Retinal pigment epithelial cell (primary cell): Measurements from ENCODE around the gene TMPO.

Experiments
- DNase-seq: peaks from one replicate; pipeline ENCODE4 v3.0.0-alpha.2; 2010; ENCODE audit warnings: low read depth
- H3K4me3 ChIP-seq: 2 replicates; pipeline ENCODE4 v1.5.1; 2011; ENCODE audit warnings: mild to moderate bottlenecking, low read length, control low read depth, moderate library complexity
- CTCF ChIP-seq: conservative IDR thresholded peaks from 2 replicates; pipeline ENCODE4 v1.5.1; 2011; ENCODE audit warnings: low read depth, low read length, control low read depth, inconsistent platforms

TMPO gene

GRCh38 chr12:98514982-98515286 lies 456 bp upstream of the TMPO start:
- no peak for TF ChIP-seq CTCF
- no peak for DNase-seq
- peak overlapping the region; percentile 78 for H3K4me3 ChIP-seq

GRCh38 chr12:98516111-98516873 lies 902 bp downstream of the TMPO start:
- peak; percentile 67 for TF ChIP-seq CTCF
- H3K4me3 ChIP-seq: peak overlapping the region; percentile 78
- DNase-seq: peak; percentile 34

- no peak for TF ChIP-seq CTCF
- no peak overlapping the region for H3K4me3 ChIP-seq
- no peak for DNase-seq
Observed at GRCh38 chr12:98519257-98519907, 4.0 kb downstream of the TMPO start.

- no peak for DNase-seq
- TF ChIP-seq CTCF: no peak
- H3K4me3 ChIP-seq: no peak overlapping the region
Observed at GRCh38 chr12:98530068-98530467, 14.7 kb downstream of the TMPO start.

- TF ChIP-seq CTCF: peak; percentile 63
- no peak for DNase-seq
- no peak overlapping the region for H3K4me3 ChIP-seq
Observed at GRCh38 chr12:98532687-98533304, 17.4 kb downstream of the TMPO start.

- TF ChIP-seq CTCF: no peak
Observed at GRCh38 chr12:98533723-98534251, 18.4 kb downstream of the TMPO start.

More at GRCh38 chr12:98533723-98534251, 18.4 kb downstream of the TMPO start:
- DNase-seq: no peak
- no peak overlapping the region for H3K4me3 ChIP-seq
